ENCODE results near the gene ABCA8.

DNA sequence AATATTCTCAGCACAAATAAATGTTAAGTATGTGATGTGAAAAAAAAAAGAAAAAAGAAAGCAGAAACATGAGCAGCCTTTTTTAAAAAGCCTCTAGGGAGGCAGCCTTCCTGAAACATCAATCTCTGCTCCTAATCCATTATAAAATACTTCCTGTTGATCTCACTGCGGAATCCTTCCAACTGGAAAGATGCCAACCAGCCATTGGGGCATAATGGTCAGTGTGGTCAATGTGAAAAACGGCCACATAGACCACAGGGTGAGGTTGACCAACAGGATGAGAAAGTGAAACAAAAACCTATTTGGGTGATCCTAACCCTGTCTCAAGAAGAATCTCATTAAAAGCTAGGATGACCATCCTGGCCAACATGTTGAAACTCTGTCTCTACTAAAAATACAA lies 26.1 kb upstream of the ABCA8 start:
- TF ChIP-seq CTCF (IDR thresholded peaks at IDR 0.05) (no peak), POLR2A (IDR thresholded peaks at IDR 0.05) (no peak)
